ENCODE results near the gene RBP3.

DNA sequence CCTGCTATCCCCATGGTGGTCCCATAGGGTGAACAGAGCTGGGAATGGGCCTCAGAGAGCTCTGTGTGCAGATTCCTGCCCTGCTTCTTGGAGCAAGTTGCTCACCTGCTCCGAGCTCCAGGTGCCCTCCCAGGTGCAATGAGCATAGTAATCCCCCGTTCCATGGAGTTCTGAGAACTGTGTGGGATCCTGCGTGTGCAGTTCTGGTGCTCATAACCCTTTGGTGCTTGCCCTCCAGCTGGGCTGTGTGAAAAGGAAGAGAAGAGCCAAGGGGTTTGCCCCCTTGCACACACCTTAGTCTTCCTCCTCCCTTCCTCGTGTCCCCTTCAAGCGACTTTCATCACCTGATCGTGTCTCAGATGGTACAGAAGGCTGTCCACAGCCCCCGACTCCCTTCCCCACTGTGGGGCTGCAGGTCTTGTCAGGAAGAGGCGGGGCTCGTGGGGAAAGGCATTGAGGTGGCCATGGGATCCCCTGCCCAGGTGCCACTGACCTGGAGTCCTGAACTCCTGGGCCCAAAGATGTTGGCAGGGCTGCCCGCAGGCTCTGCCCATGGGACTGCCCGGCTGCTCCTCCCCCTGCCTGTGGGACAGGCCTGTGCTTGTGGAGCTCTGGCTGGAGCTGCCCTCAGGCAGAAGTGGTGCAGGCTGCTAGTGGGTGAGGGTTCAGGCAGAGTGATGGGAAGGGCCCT is 57.8 kb downstream of the RBP3 start:
- no peak for TF ChIP-seq EZH2 (IDR thresholded peaks at IDR 0.05)
- TF ChIP-seq EZH2phosphoT487 (IDR thresholded peaks at IDR 0.05) = no peak
